Neural crest cell (in vitro differentiated cells): Measurements from ENCODE around the gene TUSC7. TPM values are rescaled to one million over a fixed set of nuclear protein-coding genes. Genes with fewer than 3 reads are reported as not detected.

Experiments
- DNase-seq: peaks from one replicate; pipeline ENCODE4 v3.0.0; 2021; ENCODE audit warnings: low read depth, mixed read lengths, low spot score
- H3K27ac Mint-ChIP-seq: one replicate; pipeline ENCODE4 v1.8.0; 2021; ENCODE audit warnings: mild to moderate bottlenecking, mixed read lengths; ENCODE audit not compliant: unreplicated experiment
- H3K27me3 Mint-ChIP-seq: 2 replicates; pipeline ENCODE4 v1.8.0; 2021; ENCODE audit warnings: low read depth, mild to moderate bottlenecking, mixed read lengths
- H3K36me3 Mint-ChIP-seq: 2 replicates; pipeline ENCODE4 v1.8.0; 2021; ENCODE audit warnings: low read depth, mild to moderate bottlenecking, mixed read lengths
- H3K4me1 Mint-ChIP-seq: 2 replicates; pipeline ENCODE4 v1.8.0; 2021; ENCODE audit warnings: mixed read lengths
- H3K4me3 Mint-ChIP-seq: one replicate; pipeline ENCODE4 v1.8.0; 2021; ENCODE audit warnings: mild to moderate bottlenecking, mixed read lengths
- H3K9me3 Mint-ChIP-seq: 2 replicates; pipeline ENCODE4 v1.8.0; 2021; ENCODE audit warnings: mixed read lengths
- CTCF ChIP-seq: fragments of 200-600 bp; sonication (generic); conservative IDR thresholded peaks from 2 replicates; pipeline ENCODE4 v1.5.0; 2021; ENCODE audit warnings: antibody characterized with exemption, mild to moderate bottlenecking
- total RNA-seq: library from RNA; stranded (reverse); gene quantifications from 2 replicates; pipeline ENCODE4 v1.2.1, GENCODE V29; 2021

The TUSC7 gene
- total RNA-seq, 1 donor from 2014 or later: not detected

GRCh38 chr3:116707531-116707930 is 2.0 kb upstream of the TUSC7 start:
- no peaks in the 10 kb centered on the region for H3K27me3 Mint-ChIP-seq
- no peak overlapping the region for H3K27ac Mint-ChIP-seq
- H3K36me3 Mint-ChIP-seq: no peaks in the 10 kb centered on the region
- TF ChIP-seq CTCF: no peak
- H3K9me3 Mint-ChIP-seq: no peaks in the 10 kb centered on the region
- no peak for DNase-seq
- H3K4me1 Mint-ChIP-seq: peaks cover 5% of the 10 kb centered on the region
- H3K4me3 Mint-ChIP-seq: no peak overlapping the region

GRCh38 chr3:116716490-116716889 is 6.9 kb downstream of the TUSC7 start:
- no peak overlapping the region for H3K27ac Mint-ChIP-seq
- DNase-seq: no peak

GRCh38 chr3:116717566-116717965 is 8.0 kb downstream of the TUSC7 start:
- H3K27me3 Mint-ChIP-seq: no peaks in the 10 kb centered on the region
- H3K9me3 Mint-ChIP-seq: no peaks in the 10 kb centered on the region
- H3K27ac Mint-ChIP-seq: no peak overlapping the region
- no peak overlapping the region for H3K4me3 Mint-ChIP-seq
- TF ChIP-seq CTCF: no peak
- H3K36me3 Mint-ChIP-seq: no peaks in the 10 kb centered on the region
- peaks cover 10% of the 10 kb centered on the region for H3K4me1 Mint-ChIP-seq
- DNase-seq: no peak

More at GRCh38 chr3:116716490-116716889, 6.9 kb downstream of the TUSC7 start:
- no peak for TF ChIP-seq CTCF
- Mint-ChIP-seq H3K36me3 (no peaks in the 10 kb centered on the region), H3K4me3 (no peak overlapping the region), H3K9me3 (no peaks in the 10 kb centered on the region), H3K4me1 (peaks cover 10% of the 10 kb centered on the region), H3K27me3 (no peaks in the 10 kb centered on the region)

- Mint-ChIP-seq H3K36me3 (no peaks in the 10 kb centered on the region), H3K27me3 (no peaks in the 10 kb centered on the region), H3K9me3 (no peaks in the 10 kb centered on the region), H3K27ac (no peak overlapping the region), H3K4me3 (no peak overlapping the region), H3K4me1 (no peaks in the 10 kb centered on the region)
- no peak for TF ChIP-seq CTCF
- no peak for DNase-seq
These were observed 18.9 kb downstream of the TUSC7 start for GRCh38 chr3:116728454-116728853.

- peaks cover 4% of the 10 kb centered on the region for H3K36me3 Mint-ChIP-seq
- no peak for DNase-seq
- H3K4me1 Mint-ChIP-seq: no peaks in the 10 kb centered on the region
- no peaks in the 10 kb centered on the region for H3K27me3 Mint-ChIP-seq
- no peak for TF ChIP-seq CTCF
- peaks cover 10% of the 10 kb centered on the region for H3K9me3 Mint-ChIP-seq
- no peak overlapping the region for H3K4me3 Mint-ChIP-seq
- H3K27ac Mint-ChIP-seq: no peak overlapping the region
These were observed 24.7 kb downstream of the TUSC7 start for GRCh38 chr3:116734243-116734642.

GRCh38 chr3:116739678-116740077 is 30.1 kb downstream of the TUSC7 start:
- no peak for DNase-seq
- peaks cover 4% of the 10 kb centered on the region for H3K36me3 Mint-ChIP-seq
- no peak overlapping the region for H3K4me3 Mint-ChIP-seq
- H3K27me3 Mint-ChIP-seq: no peaks in the 10 kb centered on the region
- H3K9me3 Mint-ChIP-seq: peaks cover 9% of the 10 kb centered on the region
- no peaks in the 10 kb centered on the region for H3K4me1 Mint-ChIP-seq
- no peak overlapping the region for H3K27ac Mint-ChIP-seq
- TF ChIP-seq CTCF: no peak
